Mammary epithelial cell (primary cell): ENCODE results near the gene NDFIP1.

ENCODE experiments used
- EZH2 ChIP-seq: IDR thresholded peaks from 2 replicates; pipeline ENCODE4 v1.6.1; 2012; ENCODE audit warnings: low read length, inconsistent platforms, borderline replicate concordance
- TF ChIP-seq, protein P1 (sequence below), 2 donors: IDR thresholded peaks in 1 of 2; conservative IDR thresholded peaks in 1 of 2; 2 replicates each; pipeline ENCODE4 v1.5.1; 2011 to 2012; ENCODE audit warnings: inconsistent platforms in 2 of 2, low read length in 2 of 2, mild to moderate bottlenecking in 2 of 2, control low read depth in 1 of 2, low read depth in 1 of 2; ENCODE audit not compliant: insufficient read depth in 1 of 2; ENCODE audit errors: extremely low read depth in 1 of 2

DNA sequence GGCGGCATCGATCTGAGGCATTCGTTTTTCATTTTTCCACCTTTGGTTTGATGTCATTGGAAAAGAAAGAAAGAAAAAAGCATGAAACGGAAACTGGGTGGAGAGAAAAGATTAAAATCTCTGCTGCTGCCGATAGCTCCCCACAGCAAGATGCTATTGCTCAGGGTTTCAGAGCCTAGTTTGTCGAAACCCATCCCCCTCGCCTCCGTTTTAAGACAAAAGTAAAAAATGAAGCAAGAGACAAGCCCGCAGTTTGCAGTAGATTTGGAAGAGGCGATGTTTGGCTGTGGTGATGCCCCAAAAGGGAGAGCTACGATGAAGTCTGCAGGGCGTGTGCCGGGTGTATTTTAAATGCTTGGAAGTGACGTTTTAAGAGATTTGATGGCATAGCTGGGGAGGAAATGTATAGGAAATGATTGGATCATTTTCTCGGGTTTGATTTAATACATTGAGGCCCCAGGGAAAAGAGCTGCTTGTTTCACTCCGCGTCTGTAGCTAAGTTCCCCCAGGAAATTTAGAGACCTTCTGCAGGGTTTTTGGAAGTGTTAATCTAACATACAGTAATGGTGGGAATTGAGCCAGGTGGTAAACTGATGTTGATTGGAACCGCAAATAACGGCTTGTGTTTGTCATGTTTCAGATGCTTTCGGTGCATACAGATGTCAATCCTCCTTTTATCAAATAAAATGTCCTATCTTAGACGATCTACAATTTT, 909 bp downstream of the NDFIP1 start:
- TF ChIP-seq, protein P1, sequence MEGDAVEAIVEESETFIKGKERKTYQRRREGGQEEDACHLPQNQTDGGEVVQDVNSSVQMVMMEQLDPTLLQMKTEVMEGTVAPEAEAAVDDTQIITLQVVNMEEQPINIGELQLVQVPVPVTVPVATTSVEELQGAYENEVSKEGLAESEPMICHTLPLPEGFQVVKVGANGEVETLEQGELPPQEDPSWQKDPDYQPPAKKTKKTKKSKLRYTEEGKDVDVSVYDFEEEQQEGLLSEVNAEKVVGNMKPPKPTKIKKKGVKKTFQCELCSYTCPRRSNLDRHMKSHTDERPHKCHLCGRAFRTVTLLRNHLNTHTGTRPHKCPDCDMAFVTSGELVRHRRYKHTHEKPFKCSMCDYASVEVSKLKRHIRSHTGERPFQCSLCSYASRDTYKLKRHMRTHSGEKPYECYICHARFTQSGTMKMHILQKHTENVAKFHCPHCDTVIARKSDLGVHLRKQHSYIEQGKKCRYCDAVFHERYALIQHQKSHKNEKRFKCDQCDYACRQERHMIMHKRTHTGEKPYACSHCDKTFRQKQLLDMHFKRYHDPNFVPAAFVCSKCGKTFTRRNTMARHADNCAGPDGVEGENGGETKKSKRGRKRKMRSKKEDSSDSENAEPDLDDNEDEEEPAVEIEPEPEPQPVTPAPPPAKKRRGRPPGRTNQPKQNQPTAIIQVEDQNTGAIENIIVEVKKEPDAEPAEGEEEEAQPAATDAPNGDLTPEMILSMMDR (conservative IDR thresholded peaks at IDR 0.05 in 1 of 2, IDR thresholded peaks at IDR 0.05 in 1 of 2; ENCODE audit: extremely low read depth in 1 of 2, insufficient read depth in 1 of 2, low read depth in 1 of 2, low read length in 2 of 2): no peak
- TF ChIP-seq EZH2: no peak
